ENCODE data around the gene SMIM9.

Gene SMIM9

DNA sequence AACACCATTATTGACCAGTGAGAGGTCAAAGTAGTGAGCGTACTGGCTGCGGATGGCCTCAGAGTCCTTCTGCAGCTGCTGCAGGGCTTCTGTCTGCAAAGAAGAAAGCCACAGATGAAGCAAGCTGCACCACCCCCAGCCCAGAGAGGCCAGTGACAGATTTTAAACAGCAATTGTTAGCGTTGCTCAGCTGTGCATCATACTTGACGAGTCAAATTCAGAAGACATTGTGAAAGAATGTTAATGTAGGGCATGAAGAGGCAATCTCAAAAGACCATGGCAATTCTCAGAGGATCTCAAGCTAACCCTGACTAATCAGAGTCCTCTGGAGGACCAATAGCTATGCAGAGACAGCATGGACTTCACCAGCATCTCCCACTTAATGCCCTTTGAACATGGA, 55.2 kb downstream of the SMIM9 start:
- H3K4me3 ChIP-seq (ENCODE audit: low read depth, low read length) = no peak overlapping the region
- no peak for DNase-seq (ENCODE audit: low read depth)
- TF ChIP-seq, protein P1, sequence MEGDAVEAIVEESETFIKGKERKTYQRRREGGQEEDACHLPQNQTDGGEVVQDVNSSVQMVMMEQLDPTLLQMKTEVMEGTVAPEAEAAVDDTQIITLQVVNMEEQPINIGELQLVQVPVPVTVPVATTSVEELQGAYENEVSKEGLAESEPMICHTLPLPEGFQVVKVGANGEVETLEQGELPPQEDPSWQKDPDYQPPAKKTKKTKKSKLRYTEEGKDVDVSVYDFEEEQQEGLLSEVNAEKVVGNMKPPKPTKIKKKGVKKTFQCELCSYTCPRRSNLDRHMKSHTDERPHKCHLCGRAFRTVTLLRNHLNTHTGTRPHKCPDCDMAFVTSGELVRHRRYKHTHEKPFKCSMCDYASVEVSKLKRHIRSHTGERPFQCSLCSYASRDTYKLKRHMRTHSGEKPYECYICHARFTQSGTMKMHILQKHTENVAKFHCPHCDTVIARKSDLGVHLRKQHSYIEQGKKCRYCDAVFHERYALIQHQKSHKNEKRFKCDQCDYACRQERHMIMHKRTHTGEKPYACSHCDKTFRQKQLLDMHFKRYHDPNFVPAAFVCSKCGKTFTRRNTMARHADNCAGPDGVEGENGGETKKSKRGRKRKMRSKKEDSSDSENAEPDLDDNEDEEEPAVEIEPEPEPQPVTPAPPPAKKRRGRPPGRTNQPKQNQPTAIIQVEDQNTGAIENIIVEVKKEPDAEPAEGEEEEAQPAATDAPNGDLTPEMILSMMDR (IDR thresholded peaks at IDR 0.05; ENCODE audit: low read depth, low read length, missing control alignments) = no peak

DNA sequence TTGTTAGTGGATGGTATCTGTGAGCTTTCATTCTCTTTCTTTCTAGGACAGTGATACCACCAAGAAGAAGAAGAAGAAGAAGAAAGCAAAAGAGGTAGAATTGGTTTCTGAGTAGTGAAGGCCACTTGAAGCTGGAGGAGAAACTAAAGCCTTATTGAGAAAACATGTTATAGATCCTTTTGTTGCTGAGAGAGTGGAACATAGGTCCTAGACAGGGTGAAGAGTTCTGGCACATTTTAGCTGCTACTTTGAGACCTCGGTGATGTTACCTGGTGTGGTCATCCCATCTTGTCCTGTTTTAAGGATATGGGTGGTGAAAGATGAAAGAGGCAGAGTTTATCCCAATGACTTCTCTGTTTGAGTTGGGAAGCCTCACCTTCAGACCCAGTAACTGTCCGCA, 57.7 kb downstream of the SMIM9 start:
- no peak for DNase-seq (ENCODE audit: low read depth)
- TF ChIP-seq, protein P1 (IDR thresholded peaks at IDR 0.05; ENCODE audit: low read depth, low read length, missing control alignments) = no peak

DNA sequence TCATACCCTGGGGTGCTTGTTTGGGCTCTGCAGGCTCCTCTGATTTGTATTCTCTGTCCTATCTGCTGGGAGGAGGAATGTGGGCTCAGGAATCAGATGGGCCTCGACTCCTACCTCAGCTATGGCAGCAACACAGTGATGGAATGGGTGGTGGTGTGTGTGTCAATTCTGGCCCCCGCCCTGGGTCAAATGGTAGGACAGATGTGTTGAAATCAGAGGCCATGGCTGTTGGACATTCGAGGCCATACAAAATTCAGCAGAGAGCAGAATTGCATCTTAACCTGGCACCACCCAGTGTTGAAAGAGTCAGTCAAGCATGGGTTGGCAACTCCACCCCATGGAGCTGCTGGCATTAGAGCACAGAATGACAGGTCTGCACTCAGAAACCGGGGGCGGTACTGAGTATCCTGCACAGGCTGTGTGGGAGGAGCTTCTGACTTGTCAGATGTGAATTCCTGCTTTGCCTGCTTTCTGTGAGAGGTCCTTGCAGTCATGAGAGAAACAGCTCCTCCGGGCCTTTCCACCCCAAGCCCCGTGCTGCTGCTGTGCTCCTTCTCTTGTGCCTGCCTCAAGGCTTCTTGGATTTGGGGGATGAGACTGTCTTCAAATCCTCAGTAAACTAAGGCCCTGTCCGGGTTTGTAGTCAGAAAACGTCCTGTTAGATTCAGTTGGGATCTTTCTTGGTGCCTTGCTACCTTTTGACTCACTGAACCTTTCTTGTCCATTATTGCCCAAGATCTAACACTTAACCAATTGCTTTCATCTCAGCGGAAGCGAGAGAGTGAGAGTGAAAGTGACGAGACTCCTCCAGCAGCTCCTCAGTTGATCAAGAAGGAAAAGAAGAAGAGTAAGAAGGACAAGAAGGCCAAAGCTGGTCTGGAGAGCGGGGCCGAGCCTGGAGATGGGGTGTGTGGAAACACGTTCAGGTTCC, 58.8 kb downstream of the SMIM9 start:
- DNase-seq (ENCODE audit: low read depth) = no peak
- TF ChIP-seq, protein P1 (IDR thresholded peaks at IDR 0.05; ENCODE audit: low read depth, low read length, missing control alignments) = no peak
- H3K4me3 ChIP-seq (ENCODE audit: low read depth, low read length) = no peak overlapping the region

More for the DNA sequence above, 57.7 kb downstream of the SMIM9 start:
- no peak overlapping the region for H3K4me3 ChIP-seq (ENCODE audit: low read depth, low read length)

DNA sequence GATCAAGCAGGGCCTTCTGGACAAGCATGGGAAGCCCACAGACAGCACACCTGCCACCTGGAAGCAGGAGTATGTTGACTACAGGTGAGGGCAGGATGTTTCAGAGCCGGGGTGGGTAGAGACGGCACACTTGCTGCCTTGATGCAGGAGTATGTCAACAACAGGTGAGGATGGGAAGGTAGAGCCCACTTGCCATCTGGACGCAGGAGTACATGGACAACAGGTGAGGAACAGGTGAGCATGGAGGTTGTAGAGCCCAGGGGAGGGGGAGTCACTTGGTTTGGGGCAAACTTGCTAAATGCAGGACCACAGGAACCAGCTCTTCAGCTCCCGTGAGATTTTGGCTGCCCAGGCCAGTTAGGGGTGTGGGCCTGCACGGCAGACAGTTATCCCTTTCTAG, 59.8 kb downstream of the SMIM9 start:
- H3K4me3 ChIP-seq (ENCODE audit: low read depth, low read length) = no peak overlapping the region
- no peak for DNase-seq (ENCODE audit: low read depth)
- TF ChIP-seq, protein P1 (IDR thresholded peaks at IDR 0.05; ENCODE audit: low read depth, low read length, missing control alignments) = no peak

All from GM12864 (cell line).